Fibroblast of lung (primary cell): ENCODE results near the gene NPY1R. TPM values are rescaled to one million over a fixed set of nuclear protein-coding genes. Genes with fewer than 3 reads are reported as not detected.

Experiments
- DNase-seq, 2 donors: peaks; one replicate each; pipeline versions ENCODE4 v3.0.0 to v3.0.0-alpha.2; 2010; ENCODE audit warnings: low read depth in 2 of 2
- H2AFZ ChIP-seq: 2 replicates; pipeline ENCODE4 v1.5.1; 2012; ENCODE audit warnings: low read length, control low read depth, inconsistent platforms
- H3K27ac ChIP-seq: 2 replicates; pipeline ENCODE4 v1.5.1; 2011; ENCODE audit warnings: low read length, control low read depth; ENCODE audit not compliant: insufficient read depth
- H3K27me3 ChIP-seq: 2 replicates; pipeline ENCODE4 v1.5.1; 2011; ENCODE audit warnings: mild to moderate bottlenecking, low read length; ENCODE audit not compliant: control insufficient read depth, insufficient read depth
- H3K36me3 ChIP-seq: 2 replicates; pipeline ENCODE4 v1.5.1; 2011; ENCODE audit warnings: low read length; ENCODE audit not compliant: control insufficient read depth, insufficient read depth
- H3K4me1 ChIP-seq: 2 replicates; pipeline ENCODE4 v1.5.1; 2011; ENCODE audit warnings: low read length; ENCODE audit not compliant: control insufficient read depth, insufficient read depth; ENCODE audit errors: extremely low read depth
- H3K4me2 ChIP-seq: 2 replicates; pipeline ENCODE4 v1.5.1; 2011; ENCODE audit warnings: low read length, control low read depth; ENCODE audit not compliant: insufficient read depth; ENCODE audit errors: extremely low read depth
- H3K4me3 ChIP-seq, 4 experiments: fragments of 200-600 bp in 1 of 4; sonication (generic) in 1 of 4; replicated peaks in 1 of 4; 2 replicates each; pipeline ENCODE4 v1.5.1; 2011 to 2016; ENCODE audit warnings: low read length in 4 of 4, low read depth in 3 of 4, mild to moderate bottlenecking in 3 of 4, control low read depth in 2 of 4, inconsistent platforms in 1 of 4, mixed read lengths in 1 of 4; ENCODE audit not compliant: insufficient read depth in 1 of 4; ENCODE audit errors: control extremely low read depth in 1 of 4
- H3K79me2 ChIP-seq: 2 replicates; pipeline ENCODE4 v1.5.1; 2012; ENCODE audit warnings: mild to moderate bottlenecking, low read length, inconsistent platforms; ENCODE audit not compliant: control insufficient read depth, insufficient read depth
- H3K9ac ChIP-seq: 2 replicates; pipeline ENCODE4 v1.5.1; 2011; ENCODE audit warnings: mild to moderate bottlenecking, low read length, control low read depth; ENCODE audit not compliant: insufficient read depth
- H3K9me3 ChIP-seq: 2 replicates; pipeline ENCODE4 v1.5.1; 2012; ENCODE audit warnings: low read depth, low read length; ENCODE audit not compliant: control insufficient read depth, insufficient read depth
- H4K20me1 ChIP-seq: 2 replicates; pipeline ENCODE4 v1.5.1; 2011; ENCODE audit warnings: low read length; ENCODE audit not compliant: control insufficient read depth, insufficient read depth; ENCODE audit errors: extremely low read depth
- EZH2 ChIP-seq: IDR thresholded peaks from 2 replicates; pipeline ENCODE4 v1.5.1; 2012; ENCODE audit warnings: low read length, control low read depth, mild to moderate bottlenecking; ENCODE audit errors: missing control alignments
- polyA plus RNA-seq, 2 donors: library from polyadenylated mRNA; depleted of rRNA in 1 of 2; stranded (reverse) in 1 of 2; unstranded in 1 of 2; fragments of >200 nt; gene quantifications; 2 replicates each; pipeline ENCODE4 v1.2.1, GENCODE V29; 2011 to 2012; ENCODE audit warnings: missing spikeins in 1 of 2
- total RNA-seq: library from RNA; depleted of rRNA; stranded (reverse); fragments of >200 nt; gene quantifications from 2 replicates; pipeline ENCODE4 v1.2.1, GENCODE V29; 2014
- TF ChIP-seq, protein P1 (sequence below), 2 donors: IDR thresholded peaks in 1 of 2; conservative IDR thresholded peaks in 1 of 2; 1 replicate in 1 of 2; 2 replicates in 1 of 2; pipeline ENCODE4 v1.5.1; 2011 to 2012; ENCODE audit warnings: low read length in 2 of 2, control low read depth in 1 of 2, inconsistent platforms in 1 of 2, low read depth in 1 of 2, mild to moderate bottlenecking in 1 of 2

NPY1R gene
- total and polyA plus RNA-seq, 2 donors (not counting 1 experiment from before 2014, with no cell fraction given), result under 0.01 to 0.02 TPM

DNA sequence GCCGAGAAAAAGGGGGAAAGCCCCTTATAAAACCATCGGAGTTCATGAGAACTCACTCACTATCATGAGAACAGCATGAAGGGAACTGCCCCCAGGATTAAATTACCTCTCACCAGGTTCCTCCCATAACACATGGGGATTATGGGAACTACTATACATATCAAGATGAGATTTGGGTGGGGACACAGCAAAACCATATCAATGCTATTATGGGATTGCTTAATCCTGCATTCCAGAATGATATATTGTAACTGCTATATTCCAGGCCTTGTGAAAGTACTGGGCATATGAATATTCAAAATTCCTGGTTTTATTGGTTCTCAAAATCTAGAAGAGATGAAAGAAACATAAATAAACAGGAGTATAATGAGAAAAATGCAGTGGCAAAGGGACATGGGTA lies 29.3 kb downstream of the NPY1R start:
- H3K79me2 ChIP-seq, result no peaks in the 10 kb centered on the region
- no peaks in the 10 kb centered on the region for H4K20me1 ChIP-seq
- H3K4me1 ChIP-seq, result no peaks in the 10 kb centered on the region
- no peak overlapping the region for H3K4me3 ChIP-seq
- no peak overlapping the region for H3K9ac ChIP-seq
- no peak overlapping the region for H2AFZ ChIP-seq
- no peaks in the 10 kb centered on the region for H3K36me3 ChIP-seq
- no peaks in the 10 kb centered on the region for H3K9me3 ChIP-seq
- no peak for DNase-seq
- no peak overlapping the region for H3K27ac ChIP-seq
- H3K4me2 ChIP-seq, result no peak overlapping the region
- no peak for TF ChIP-seq EZH2
- TF ChIP-seq, protein P1, sequence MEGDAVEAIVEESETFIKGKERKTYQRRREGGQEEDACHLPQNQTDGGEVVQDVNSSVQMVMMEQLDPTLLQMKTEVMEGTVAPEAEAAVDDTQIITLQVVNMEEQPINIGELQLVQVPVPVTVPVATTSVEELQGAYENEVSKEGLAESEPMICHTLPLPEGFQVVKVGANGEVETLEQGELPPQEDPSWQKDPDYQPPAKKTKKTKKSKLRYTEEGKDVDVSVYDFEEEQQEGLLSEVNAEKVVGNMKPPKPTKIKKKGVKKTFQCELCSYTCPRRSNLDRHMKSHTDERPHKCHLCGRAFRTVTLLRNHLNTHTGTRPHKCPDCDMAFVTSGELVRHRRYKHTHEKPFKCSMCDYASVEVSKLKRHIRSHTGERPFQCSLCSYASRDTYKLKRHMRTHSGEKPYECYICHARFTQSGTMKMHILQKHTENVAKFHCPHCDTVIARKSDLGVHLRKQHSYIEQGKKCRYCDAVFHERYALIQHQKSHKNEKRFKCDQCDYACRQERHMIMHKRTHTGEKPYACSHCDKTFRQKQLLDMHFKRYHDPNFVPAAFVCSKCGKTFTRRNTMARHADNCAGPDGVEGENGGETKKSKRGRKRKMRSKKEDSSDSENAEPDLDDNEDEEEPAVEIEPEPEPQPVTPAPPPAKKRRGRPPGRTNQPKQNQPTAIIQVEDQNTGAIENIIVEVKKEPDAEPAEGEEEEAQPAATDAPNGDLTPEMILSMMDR (conservative IDR thresholded peaks at IDR 0.05 in 1 of 2, IDR thresholded peaks at IDR 0.05 in 1 of 2; ENCODE audit: low read depth in 1 of 2, low read length in 2 of 2), result no peak
- no peaks in the 10 kb centered on the region for H3K27me3 ChIP-seq

DNA sequence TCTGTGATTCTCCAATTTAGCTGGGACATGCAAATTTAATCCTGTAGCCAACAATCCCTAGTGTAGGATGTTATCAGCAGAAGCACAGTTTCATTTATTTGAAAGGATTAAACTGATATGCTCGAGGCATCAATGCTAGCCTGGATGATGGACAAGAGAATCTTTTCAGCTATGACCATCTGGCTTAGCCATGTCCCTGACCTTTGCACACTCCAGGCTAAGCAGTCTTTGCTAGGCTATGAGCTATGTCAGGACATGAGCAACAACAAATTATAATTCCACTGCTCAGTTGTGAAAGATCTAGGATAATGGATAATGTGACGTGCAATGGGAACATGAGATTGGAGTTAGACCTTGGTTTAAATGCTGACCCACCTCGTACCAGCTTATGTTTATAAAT lies 32.0 kb downstream of the NPY1R start:
- H3K4me2 ChIP-seq, result no peak overlapping the region
- DNase-seq, result no peak
- H3K36me3 ChIP-seq, result no peaks in the 10 kb centered on the region
- H4K20me1 ChIP-seq, result no peaks in the 10 kb centered on the region
- no peaks in the 10 kb centered on the region for H3K4me1 ChIP-seq
- H3K4me3 ChIP-seq, result no peak overlapping the region
- H3K27ac ChIP-seq, result no peak overlapping the region
- H3K27me3 ChIP-seq, result no peaks in the 10 kb centered on the region
- H3K9me3 ChIP-seq, result no peaks in the 10 kb centered on the region
- no peaks in the 10 kb centered on the region for H3K79me2 ChIP-seq
- no peak overlapping the region for H2AFZ ChIP-seq
- no peak overlapping the region for H3K9ac ChIP-seq
- TF ChIP-seq EZH2, result no peak
- TF ChIP-seq, protein P1 (conservative IDR thresholded peaks at IDR 0.05 in 1 of 2, IDR thresholded peaks at IDR 0.05 in 1 of 2; ENCODE audit: low read depth in 1 of 2, low read length in 2 of 2), result no peak

DNA sequence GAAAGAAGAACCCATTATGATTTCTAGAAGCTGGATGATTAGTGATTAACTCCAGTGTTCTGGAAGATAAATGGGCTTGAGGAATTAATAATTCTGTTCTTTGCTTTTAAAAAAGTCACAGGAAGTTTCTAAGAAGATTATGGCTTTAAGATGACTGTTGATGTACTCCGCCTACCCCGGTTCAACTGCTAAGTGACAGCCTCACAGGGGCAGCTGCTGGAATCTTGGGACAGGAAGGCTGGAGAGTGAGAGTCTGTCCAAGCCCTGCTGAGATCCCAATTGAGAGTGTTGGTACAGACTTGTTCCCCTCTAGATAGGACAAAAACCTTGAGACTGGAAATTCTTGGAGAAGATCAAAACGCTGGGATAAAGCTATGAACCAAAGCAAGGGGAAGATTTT lies 37.3 kb downstream of the NPY1R start:
- no peak overlapping the region for H3K27ac ChIP-seq
- H4K20me1 ChIP-seq, result no peaks in the 10 kb centered on the region
- TF ChIP-seq, protein P1 (conservative IDR thresholded peaks at IDR 0.05 in 1 of 2, IDR thresholded peaks at IDR 0.05 in 1 of 2; ENCODE audit: low read depth in 1 of 2, low read length in 2 of 2), result no peak
- no peak for TF ChIP-seq EZH2
- no peak overlapping the region for H2AFZ ChIP-seq
- no peak overlapping the region for H3K4me3 ChIP-seq
- DNase-seq, result no peak
- H3K27me3 ChIP-seq, result no peaks in the 10 kb centered on the region
- no peak overlapping the region for H3K9ac ChIP-seq
- no peaks in the 10 kb centered on the region for H3K4me1 ChIP-seq
- H3K79me2 ChIP-seq, result no peaks in the 10 kb centered on the region
- no peaks in the 10 kb centered on the region for H3K9me3 ChIP-seq
- no peak overlapping the region for H3K4me2 ChIP-seq
- H3K36me3 ChIP-seq, result no peaks in the 10 kb centered on the region
